Left renal pelvis (tissue), 4 donors: ENCODE measurements around the gene NKIRAS2. TPM values are rescaled to one million over a fixed set of nuclear protein-coding genes. Genes with fewer than 3 reads are reported as not detected.

Experiments used
- DNase-seq, 4 donors: peaks; one replicate each; pipeline ENCODE4 v3.0.0-alpha.2; 2013; ENCODE audit warnings: low read depth in 4 of 4, low spot score in 3 of 4
- polyA plus RNA-seq, 4 donors: library from polyadenylated mRNA; unstranded; fragments of 120-200 nt; gene quantifications; one replicate each; pipeline ENCODE4 v1.2.1, GENCODE V29; 2013; ENCODE audit not compliant: insufficient read length in 4 of 4

Gene NKIRAS2
- polyA plus RNA-seq, 4 donors: 39.3 to 52.2 (median 48.7) TPM

GRCh38 chr17:42053731-42054500 lies 34.0 kb downstream of the NKIRAS2 start:
- no peak for DNase-seq

- DNase-seq: no peak
Observed at GRCh38 chr17:42055027-42055426, 35.1 kb downstream of the NKIRAS2 start.

- DNase-seq: no peak
Observed at GRCh38 chr17:42055496-42055895, 35.6 kb downstream of the NKIRAS2 start.

GRCh38 chr17:42056635-42057034 lies 36.7 kb downstream of the NKIRAS2 start:
- no peak for DNase-seq

GRCh38 chr17:42058063-42058462 lies 38.2 kb downstream of the NKIRAS2 start:
- no peak for DNase-seq

- no peak for DNase-seq
Observed at GRCh38 chr17:42059815-42060214, 39.9 kb downstream of the NKIRAS2 start.

- DNase-seq: no peak
Observed at GRCh38 chr17:42060231-42060630, 40.3 kb downstream of the NKIRAS2 start.

GRCh38 chr17:42061646-42062487 lies 42.0 kb downstream of the NKIRAS2 start:
- no peak for DNase-seq

- DNase-seq: no peak
Observed at GRCh38 chr17:42062681-42063080, 42.8 kb downstream of the NKIRAS2 start.

- no peak for DNase-seq
Observed at GRCh38 chr17:42065201-42065600, 45.3 kb downstream of the NKIRAS2 start.

GRCh38 chr17:42067371-42068091 lies 47.6 kb downstream of the NKIRAS2 start:
- DNase-seq: no peak

GRCh38 chr17:42068979-42069378 lies 49.1 kb downstream of the NKIRAS2 start:
- DNase-seq: no peak

- DNase-seq: no peak
Observed at GRCh38 chr17:42071810-42072209, 51.9 kb downstream of the NKIRAS2 start.

GRCh38 chr17:42072323-42073187 lies 52.7 kb downstream of the NKIRAS2 start:
- no peak for DNase-seq

Other genes with a start within 250 kb of the NKIRAS2 start
- gene JUP, start 233.4 kb upstream of the NKIRAS2 start, polyA plus RNA-seq: 100 to 1,000 TPM in 3 of 4 donors, 10 to 100 TPM in 1; 74.9 to 239 (median 187) TPM
- gene P3H4, start 208.1 kb upstream of the NKIRAS2 start, polyA plus RNA-seq: 10 to 100 TPM; 33.9 to 49.4 (median 39.8) TPM
- gene FKBP10, start 207.1 kb upstream of the NKIRAS2 start, polyA plus RNA-seq: 100 to 1,000 TPM; 141 to 260 (median 161) TPM
- gene NT5C3B, start 183.9 kb upstream of the NKIRAS2 start, polyA plus RNA-seq: 100 to 1,000 TPM in 1 of 4 donors, 10 to 100 TPM in 3; 72.3 to 118 (median 91.4) TPM
- gene KLHL10, start 182.3 kb upstream of the NKIRAS2 start, polyA plus RNA-seq: under 1 TPM; 0.16 to 0.34 (median 0.26) TPM
- 10 to 100 TPM in 1 of 4 donors, 1 to 10 TPM in 3; 6.7 to 10.9 (median 9.3) TPM for gene KLHL11, start 154.7 kb upstream of the NKIRAS2 start, polyA plus RNA-seq
- gene ACLY, start 101.1 kb upstream of the NKIRAS2 start, polyA plus RNA-seq: 10 to 100 TPM; 79.7 to 90.8 (median 86.2) TPM
- 1 to 10 TPM; 2.0 to 7.5 (median 6.8) TPM for gene ODAD4, start 89.5 kb upstream of the NKIRAS2 start, polyA plus RNA-seq
- 10 to 100 TPM; 55.9 to 72.1 (median 60.9) TPM for gene CNP, start 53.3 kb upstream of the NKIRAS2 start, polyA plus RNA-seq
- 100 to 1,000 TPM in 3 of 4 donors, 10 to 100 TPM in 1; 97.1 to 168 (median 148) TPM for gene DNAJC7, start 2.7 kb upstream of the NKIRAS2 start, polyA plus RNA-seq
- 1 to 10 TPM; 3.1 to 6.0 (median 3.3) TPM for gene C17orf113, start 30.5 kb downstream of the NKIRAS2 start, polyA plus RNA-seq
- 1 to 10 TPM; 5.1 to 9.3 (median 6.2) TPM for gene ZNF385C, start 78.4 kb downstream of the NKIRAS2 start, polyA plus RNA-seq
- gene DHX58, start 92.6 kb downstream of the NKIRAS2 start, polyA plus RNA-seq: 10 to 100 TPM in 1 of 4 donors, 1 to 10 TPM in 3; 7.7 to 12.0 (median 8.4) TPM
- gene KAT2A, start 101.3 kb downstream of the NKIRAS2 start, polyA plus RNA-seq: 10 to 100 TPM; 42.1 to 88.4 (median 57.0) TPM
- gene HSPB9, start 102.7 kb downstream of the NKIRAS2 start, polyA plus RNA-seq: under 1 TPM in 3 of 4 donors, not detected in 1; 0.16 to 0.27 (median 0.23) TPM
- gene RAB5C, start 134.9 kb downstream of the NKIRAS2 start, polyA plus RNA-seq: 100 to 1,000 TPM; 105 to 150 (median 127) TPM
- under 1 TPM; 0.04 to 0.06 (median 0.04) TPM for gene KCNH4, start 161.1 kb downstream of the NKIRAS2 start, polyA plus RNA-seq
- gene HCRT, start 165.4 kb downstream of the NKIRAS2 start, polyA plus RNA-seq: not detected
- gene GHDC, start 174.4 kb downstream of the NKIRAS2 start, polyA plus RNA-seq: 10 to 100 TPM in 3 of 4 donors, 1 to 10 TPM in 1; 7.6 to 22.3 (median 15.8) TPM